Neural crest cell (in vitro differentiated cells): ENCODE data around the gene SAMD14. TPM values are rescaled to one million over a fixed set of nuclear protein-coding genes. Genes with fewer than 3 reads are reported as not detected.

ENCODE experiments used
- DNase-seq: peaks from one replicate; pipeline ENCODE4 v3.0.0; 2021; ENCODE audit warnings: low read depth, mixed read lengths, low spot score
- H3K27ac Mint-ChIP-seq: one replicate; pipeline ENCODE4 v1.8.0; 2021; ENCODE audit warnings: mild to moderate bottlenecking, mixed read lengths; ENCODE audit not compliant: unreplicated experiment
- H3K27me3 Mint-ChIP-seq: 2 replicates; pipeline ENCODE4 v1.8.0; 2021; ENCODE audit warnings: low read depth, mild to moderate bottlenecking, mixed read lengths
- H3K36me3 Mint-ChIP-seq: 2 replicates; pipeline ENCODE4 v1.8.0; 2021; ENCODE audit warnings: low read depth, mild to moderate bottlenecking, mixed read lengths
- H3K4me1 Mint-ChIP-seq: 2 replicates; pipeline ENCODE4 v1.8.0; 2021; ENCODE audit warnings: mixed read lengths
- H3K4me3 Mint-ChIP-seq: one replicate; pipeline ENCODE4 v1.8.0; 2021; ENCODE audit warnings: mild to moderate bottlenecking, mixed read lengths
- H3K9me3 Mint-ChIP-seq: 2 replicates; pipeline ENCODE4 v1.8.0; 2021; ENCODE audit warnings: mixed read lengths
- total RNA-seq: library from RNA; stranded (reverse); gene quantifications from 2 replicates; pipeline ENCODE4 v1.2.1, GENCODE V29; 2021
- TF ChIP-seq, protein P1 (sequence below): fragments of 200-600 bp; sonication (generic); conservative IDR thresholded peaks from 2 replicates; pipeline ENCODE4 v1.5.0; 2021; ENCODE audit warnings: antibody characterized with exemption, mild to moderate bottlenecking

The SAMD14 gene
- total RNA-seq, 1 donor from 2014 or later, result 28.7 TPM

DNA sequence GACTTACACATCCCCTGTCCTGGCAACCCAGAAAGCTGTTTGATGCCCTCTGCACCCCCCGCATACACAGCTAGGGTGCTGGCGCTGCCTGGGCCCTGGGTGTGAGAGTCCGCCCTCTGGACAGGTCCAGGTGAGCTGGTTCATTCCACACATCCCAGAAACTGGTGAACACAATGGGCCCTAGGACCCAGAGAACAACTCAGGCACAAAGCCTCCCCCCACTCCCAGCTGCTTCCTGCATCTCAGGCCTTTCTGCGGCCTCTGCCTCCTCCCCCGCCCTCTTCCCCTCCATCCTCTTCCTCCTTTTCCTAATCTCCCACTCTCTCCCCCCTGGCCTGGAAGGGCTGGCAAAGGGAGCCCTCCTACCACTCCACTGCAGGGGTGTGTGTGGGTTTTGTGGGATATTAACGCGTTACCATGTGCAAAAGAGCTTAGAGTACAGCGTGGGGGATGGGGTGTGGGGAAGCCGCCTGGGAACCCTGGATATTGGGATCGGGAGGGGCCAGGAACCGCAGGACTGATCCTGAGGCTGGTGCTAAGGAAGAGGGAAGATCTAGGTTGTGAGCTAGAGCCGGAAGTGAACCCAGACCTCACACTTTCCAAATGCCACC is 22.1 kb upstream of the SAMD14 start:
- DNase-seq, result peak; percentile 68
- peak overlapping the region; percentile 97 for H3K4me3 Mint-ChIP-seq
- peak overlapping the region; percentile 76 for H3K27ac Mint-ChIP-seq
- TF ChIP-seq, protein P1, sequence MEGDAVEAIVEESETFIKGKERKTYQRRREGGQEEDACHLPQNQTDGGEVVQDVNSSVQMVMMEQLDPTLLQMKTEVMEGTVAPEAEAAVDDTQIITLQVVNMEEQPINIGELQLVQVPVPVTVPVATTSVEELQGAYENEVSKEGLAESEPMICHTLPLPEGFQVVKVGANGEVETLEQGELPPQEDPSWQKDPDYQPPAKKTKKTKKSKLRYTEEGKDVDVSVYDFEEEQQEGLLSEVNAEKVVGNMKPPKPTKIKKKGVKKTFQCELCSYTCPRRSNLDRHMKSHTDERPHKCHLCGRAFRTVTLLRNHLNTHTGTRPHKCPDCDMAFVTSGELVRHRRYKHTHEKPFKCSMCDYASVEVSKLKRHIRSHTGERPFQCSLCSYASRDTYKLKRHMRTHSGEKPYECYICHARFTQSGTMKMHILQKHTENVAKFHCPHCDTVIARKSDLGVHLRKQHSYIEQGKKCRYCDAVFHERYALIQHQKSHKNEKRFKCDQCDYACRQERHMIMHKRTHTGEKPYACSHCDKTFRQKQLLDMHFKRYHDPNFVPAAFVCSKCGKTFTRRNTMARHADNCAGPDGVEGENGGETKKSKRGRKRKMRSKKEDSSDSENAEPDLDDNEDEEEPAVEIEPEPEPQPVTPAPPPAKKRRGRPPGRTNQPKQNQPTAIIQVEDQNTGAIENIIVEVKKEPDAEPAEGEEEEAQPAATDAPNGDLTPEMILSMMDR, result no peak
- peaks cover 37% of the 10 kb centered on the region for H3K4me1 Mint-ChIP-seq
- no peaks in the 10 kb centered on the region for H3K9me3 Mint-ChIP-seq
- no peaks in the 10 kb centered on the region for H3K36me3 Mint-ChIP-seq
- H3K27me3 Mint-ChIP-seq, result no peaks in the 10 kb centered on the region

DNA sequence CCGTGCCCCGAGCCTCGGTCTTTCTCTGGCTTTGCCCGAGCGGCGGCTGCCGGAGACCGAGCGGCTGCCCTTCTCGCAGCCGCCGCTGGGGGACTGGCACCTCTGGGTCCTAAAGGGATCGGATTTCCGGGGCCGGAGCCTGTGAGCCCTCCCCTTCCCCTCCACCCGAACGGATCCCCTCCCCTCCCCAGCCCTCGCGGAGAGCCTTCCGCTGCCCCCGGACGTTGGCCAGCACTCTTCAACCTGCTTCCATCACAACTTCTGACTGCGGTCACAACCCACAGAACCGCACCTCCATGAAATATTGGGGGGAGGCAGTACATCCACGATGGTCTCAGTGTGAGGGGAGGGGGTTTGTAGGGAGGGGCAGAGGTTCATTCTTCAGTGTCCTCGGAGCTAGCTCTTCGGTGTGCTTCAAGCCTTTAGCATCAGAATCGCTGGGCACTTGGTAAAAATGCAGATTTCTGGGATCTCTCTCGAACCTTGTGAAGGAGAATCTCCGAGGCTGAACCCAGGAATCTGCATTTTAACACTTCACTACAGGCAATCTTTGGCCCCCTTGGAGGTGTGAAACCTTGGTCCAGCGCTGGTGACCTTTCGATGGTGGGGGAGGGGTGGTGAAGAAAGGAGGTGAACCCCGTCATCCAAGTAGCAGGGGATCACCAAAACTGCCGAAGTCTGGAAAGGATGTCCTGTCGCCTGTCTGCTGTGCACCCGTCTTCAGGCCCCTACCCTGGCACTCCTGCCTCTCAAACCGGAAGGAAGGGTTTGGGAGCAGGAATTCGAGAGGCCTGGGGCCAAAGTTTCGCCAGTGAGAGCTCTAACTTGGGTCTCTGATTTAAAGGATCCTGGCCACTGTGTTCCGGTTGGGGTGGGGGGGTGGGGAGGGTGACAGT is 21.3 kb upstream of the SAMD14 start:
- DNase-seq, result peak; percentile 83
- Mint-ChIP-seq H3K27me3 (no peaks in the 10 kb centered on the region), H3K4me1 (peaks cover 45% of the 10 kb centered on the region)

DNA sequence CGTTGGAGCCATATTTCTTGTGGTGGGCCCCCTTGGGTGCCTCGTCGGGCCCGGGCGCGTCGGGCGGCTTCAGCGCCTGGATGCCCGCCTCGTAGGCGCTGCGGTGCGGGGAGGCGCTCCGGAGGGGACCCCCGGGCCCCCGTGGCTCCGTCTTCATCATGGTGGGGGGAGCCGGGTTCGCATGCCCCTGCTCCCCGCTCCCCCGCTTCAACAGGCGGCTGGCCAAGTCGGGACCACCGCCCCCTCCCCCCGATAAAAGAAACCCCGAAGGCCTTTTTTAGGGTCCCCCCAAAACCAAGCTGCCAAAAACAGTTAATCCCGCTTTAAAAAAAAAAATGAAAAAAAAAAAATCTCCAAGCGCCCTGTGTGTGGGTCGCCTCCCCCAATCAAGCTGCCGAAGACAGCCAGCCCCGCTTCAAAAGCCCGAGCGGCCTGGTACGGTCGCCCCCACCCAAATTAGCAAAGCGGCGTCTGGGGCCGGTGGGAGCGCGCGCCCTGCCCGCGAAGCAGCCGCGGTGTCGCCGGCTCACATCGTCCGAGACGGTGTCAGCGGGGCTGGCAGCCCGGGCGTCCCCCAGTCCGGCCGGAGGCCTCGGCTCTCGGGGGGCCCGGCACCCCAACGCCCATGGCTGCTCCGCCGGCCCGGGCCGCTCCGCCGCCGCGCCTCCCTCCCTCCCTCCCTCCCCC is 20.5 kb upstream of the SAMD14 start, which contains the start of gene PPP1R9B:
Gene PPP1R9B (minus strand): TSS at position 324 of the 687 bp plus-strand sequence. CDS start 164 bp downstream, at position 160.
- Mint-ChIP-seq H3K9me3 (no peaks in the 10 kb centered on the region), H3K4me1 (peaks cover 50% of the 10 kb centered on the region), H3K36me3 (no peaks in the 10 kb centered on the region), H3K27me3 (no peaks in the 10 kb centered on the region), H3K4me3 (peak within 1 kb of the TSS; percentile 97), H3K27ac (peak within 1 kb of the TSS; percentile 96)
- TF ChIP-seq, protein P1, result no peak
- DNase-seq, result no peak

More for the DNA sequence above, 21.3 kb upstream of the SAMD14 start:
- H3K27ac Mint-ChIP-seq, result peak overlapping the region; percentile 96
- TF ChIP-seq, protein P1, result peak; percentile 71
- H3K36me3 Mint-ChIP-seq, result no peaks in the 10 kb centered on the region
- H3K9me3 Mint-ChIP-seq, result no peaks in the 10 kb centered on the region
- peak overlapping the region; percentile 97 for H3K4me3 Mint-ChIP-seq

DNA sequence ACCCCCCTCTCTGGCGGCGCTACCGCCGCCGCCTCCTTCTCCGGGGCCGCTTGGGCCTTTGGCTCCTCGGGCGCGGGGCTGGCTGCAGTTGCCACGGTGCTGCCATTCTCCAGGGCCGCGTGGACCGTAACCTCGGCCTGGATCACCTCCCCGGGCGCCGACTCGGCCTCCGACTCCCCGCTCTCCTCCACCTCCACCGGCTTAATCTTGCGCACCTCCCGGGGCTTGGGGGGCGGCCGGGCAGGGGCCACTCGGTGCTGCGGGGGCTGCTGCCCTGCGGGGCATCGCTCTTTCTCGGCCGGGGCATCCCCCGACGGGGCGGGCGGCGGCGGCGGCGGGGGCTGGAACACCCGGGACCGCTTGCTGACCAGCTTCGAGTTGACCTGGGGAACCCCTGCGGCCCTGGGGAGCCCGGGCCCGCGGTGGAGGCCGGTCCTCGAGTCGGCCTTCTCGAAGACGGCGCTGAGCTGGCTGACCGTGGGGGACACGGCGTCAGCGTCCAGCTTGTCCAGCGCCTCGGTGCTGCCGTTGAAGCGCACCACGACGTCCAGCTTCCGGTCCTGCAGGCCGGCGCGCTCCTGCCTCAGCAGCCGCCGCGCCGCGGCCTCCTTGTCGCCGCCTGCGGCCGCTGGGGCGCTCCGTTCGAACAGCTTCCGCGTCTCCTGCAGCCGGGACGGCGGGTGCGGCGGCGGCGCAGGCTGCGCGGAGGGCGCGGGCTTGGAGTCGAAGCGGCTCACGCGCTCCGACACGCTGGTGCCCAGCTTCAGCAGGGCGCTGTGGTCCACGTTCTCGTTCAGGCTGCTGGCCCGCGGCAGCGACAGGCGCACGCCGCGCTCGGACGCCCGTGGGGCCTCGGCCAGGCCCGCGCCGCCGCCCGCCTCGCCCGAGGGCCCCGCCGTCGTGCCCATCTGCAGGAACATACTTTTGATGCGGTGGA is 19.7 kb upstream of the SAMD14 start:
- TF ChIP-seq, protein P1, result peak; percentile 33
- DNase-seq, result peak; percentile 45
- Mint-ChIP-seq H3K36me3 (no peaks in the 10 kb centered on the region), H3K27me3 (no peaks in the 10 kb centered on the region), H3K27ac (no peak overlapping the region), H3K9me3 (no peaks in the 10 kb centered on the region), H3K4me3 (peak overlapping the region; percentile 89), H3K4me1 (peaks cover 47% of the 10 kb centered on the region)
